Measurements from ENCODE around the gene NDUFA7.
"Not testable (repeated sequence)": the region's sequence is repeated elsewhere in the genome, so short reads cannot be mapped to it uniquely, and the experiment has no call there.

The NDUFA7 gene

DNA sequence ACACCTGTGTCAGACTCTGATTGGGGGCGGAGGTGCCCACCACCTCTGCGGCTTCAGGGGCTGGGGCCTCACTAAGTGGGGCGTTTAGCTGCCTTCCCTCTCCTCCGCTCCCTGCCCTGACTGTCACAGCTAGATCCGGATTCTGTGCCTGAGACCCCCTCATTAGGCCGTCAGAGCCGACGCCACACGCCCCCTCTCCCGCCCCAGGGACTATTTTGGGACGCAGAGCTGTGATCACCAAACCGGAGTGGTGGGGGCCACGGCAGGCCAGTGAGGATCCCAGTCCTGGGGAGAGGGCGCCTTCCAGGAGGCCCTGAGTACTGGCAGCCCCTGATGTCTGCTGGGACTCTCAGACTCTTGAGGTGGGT is 21.1 kb upstream of the NDUFA7 start:
- DNase-seq (ENCODE audit: low read depth), result no peak

GRCh38 chr19:8341504-8341903 is 20.3 kb upstream of the NDUFA7 start:
- DNase-seq (ENCODE audit: low read depth), result not testable (repeated sequence)

DNA sequence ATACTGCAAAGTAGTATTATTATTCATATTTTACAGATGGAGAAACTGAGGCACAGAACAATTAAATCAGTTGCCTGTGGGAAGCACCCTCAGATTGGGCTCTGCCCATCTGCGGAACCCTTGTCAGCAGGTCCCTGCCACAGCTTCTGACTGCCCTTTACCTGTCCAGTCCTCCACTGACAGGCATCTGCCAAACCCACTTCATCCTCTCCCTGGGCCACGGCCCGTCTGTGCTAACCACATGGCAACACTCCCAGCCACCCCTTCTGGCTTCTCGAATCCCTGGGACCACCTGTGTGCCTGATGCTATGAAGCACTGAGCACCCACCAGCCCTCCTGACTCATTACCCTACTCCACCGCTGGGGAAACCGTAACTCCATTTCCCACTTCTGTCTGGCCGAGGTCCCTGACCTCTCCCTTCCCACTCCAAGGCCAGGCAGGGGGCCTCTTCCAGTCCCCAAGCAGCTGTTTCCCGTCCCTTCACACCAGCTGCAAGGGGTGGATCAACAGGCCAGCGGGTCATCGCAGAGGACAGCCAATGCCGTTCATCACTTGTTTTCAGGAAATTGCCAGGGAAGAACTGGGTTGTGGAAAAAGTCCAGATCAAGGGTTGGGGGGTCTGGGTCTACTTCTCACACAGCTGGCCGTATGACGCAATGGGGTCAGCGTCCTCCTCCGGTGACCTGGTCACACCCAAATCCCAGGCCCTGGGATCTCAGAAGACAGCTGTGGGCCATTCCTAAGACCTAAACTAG is 19.3 kb upstream of the NDUFA7 start:
- DNase-seq (ENCODE audit: low read depth), result no peak

- no peak for DNase-seq (ENCODE audit: low read depth)
Measured at GRCh38 chr19:8338835-8339234, 17.7 kb upstream of the NDUFA7 start.

DNA sequence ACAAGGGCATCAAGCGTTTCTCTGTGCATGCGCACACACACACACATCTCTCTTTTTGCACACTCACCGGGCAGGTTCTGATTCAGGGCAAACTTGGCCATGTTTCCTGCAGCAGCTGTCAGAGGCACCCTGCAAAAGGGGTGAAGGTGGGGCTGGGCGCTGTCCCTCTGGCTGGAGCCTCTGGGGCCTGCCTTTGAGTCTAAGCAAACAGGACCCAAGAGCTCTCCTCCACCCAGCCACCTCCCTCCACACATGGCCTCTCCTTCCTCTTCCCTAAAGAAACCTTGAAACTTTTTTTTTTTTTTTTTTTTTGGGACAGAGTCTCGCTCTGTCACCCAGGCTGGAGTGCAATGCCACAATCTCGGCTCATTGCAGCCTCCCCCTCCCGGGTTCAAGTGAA is 16.6 kb upstream of the NDUFA7 start:
- no peak for DNase-seq (ENCODE audit: low read depth)

GRCh38 chr19:8336660-8337059 is 15.5 kb upstream of the NDUFA7 start:
- DNase-seq (ENCODE audit: low read depth), result no peak

DNA sequence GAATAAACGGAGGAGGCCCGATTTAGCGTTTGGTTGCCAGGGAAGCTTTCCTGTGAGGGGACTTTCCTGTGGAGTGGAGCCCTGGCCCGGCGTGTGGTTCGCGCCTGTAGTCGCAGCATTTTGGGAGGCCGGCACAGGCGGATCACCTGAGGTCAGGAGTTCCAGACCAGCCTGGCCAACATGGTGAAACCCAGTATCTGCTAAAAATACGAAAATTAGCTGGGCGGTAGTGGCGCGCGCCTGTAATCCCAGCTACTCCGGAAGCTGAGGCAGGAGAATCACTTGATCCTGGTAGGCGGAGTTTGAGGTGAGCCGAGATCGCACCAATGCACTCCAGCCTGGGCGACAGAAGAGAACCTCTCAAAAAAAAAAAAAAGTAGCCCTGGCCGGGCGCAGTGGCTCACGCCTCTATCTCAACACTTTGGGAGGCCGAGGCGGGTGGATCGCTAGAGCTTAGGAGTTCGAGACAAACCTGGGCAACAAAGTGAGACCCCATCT is 14.9 kb upstream of the NDUFA7 start:
- no peak for DNase-seq (ENCODE audit: low read depth)

DNA sequence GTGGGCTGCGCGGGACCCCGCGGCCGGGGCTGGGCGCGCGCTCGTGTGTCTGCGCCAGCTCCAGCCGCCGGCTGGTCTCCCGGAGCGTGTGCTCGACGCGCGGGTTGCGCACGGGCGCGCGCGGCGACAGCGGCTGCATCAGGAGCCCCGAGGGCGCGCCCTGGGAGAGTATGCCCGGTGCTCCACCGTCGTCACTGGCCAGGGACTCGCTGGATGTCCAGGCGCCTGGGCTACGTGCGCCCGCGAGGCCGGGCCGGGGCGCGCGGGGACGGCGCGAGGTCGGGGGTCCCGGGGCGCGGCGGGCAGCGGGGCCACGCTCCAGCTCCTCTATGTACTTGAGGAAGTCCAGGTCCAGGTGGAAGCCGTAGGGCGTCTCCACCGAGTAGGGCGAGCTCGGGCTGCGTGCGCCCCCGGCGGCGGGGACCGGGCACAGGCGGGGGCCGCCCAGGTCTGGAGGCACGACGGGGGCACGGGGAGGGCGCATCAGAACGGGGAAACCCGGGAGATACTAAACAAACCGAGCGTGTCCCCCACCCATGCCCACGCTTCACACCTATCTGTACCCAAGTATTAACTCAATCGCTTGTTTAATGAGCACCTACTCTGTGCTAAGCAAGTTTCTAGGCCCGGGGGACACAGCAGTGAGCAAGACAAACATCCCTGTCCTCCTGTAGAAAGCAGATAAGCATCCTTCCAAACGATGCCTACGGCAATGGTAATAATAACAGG is 14.3 kb upstream of the NDUFA7 start:
- DNase-seq (ENCODE audit: low read depth), result no peak

- DNase-seq (ENCODE audit: low read depth), result peak; percentile 72
Measured at GRCh38 chr19:8334458-8335342, 13.5 kb upstream of the NDUFA7 start.

GRCh38 chr19:8333767-8334457 is 12.7 kb upstream of the NDUFA7 start:
- DNase-seq (ENCODE audit: low read depth), result no peak

DNA sequence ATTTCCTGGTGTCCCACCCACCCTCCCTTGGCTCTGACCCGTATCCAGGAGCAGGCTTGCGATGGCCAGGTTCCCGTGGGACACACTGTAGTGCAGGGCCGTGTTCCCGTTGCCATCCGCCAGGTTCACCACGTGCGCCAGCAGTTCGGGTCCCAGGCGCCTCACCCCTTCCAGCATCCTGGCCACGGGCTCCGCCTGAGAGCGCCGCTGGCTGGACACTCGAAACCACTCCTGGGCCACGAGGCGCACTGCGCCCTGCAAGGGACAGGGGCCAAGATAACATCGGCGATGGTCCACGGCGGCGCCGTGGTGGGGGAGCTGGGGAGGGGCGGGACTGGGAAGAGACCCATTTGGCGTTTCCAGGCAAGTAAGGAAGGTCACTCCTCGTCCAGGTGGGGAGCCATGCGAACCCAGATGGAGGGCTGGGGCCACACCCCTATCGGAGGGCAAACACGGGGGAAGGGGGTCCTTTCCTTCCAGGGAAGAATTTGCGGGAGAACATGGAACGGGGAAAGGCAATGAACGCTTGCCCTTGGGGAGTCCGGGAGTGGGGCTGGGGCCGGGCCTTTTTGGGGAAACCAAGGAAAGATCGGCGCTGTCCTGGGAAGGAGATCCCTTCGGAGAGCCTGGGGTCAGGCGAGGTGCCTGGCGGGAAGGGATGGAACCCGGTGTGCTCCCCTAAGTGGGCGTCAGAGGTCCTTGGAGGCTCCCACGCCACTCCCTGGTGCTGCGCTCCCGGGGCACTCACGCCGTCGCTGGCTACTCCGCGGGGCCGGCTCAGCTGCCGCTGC is 12.0 kb upstream of the NDUFA7 start:
- no peak for DNase-seq (ENCODE audit: low read depth)

DNA sequence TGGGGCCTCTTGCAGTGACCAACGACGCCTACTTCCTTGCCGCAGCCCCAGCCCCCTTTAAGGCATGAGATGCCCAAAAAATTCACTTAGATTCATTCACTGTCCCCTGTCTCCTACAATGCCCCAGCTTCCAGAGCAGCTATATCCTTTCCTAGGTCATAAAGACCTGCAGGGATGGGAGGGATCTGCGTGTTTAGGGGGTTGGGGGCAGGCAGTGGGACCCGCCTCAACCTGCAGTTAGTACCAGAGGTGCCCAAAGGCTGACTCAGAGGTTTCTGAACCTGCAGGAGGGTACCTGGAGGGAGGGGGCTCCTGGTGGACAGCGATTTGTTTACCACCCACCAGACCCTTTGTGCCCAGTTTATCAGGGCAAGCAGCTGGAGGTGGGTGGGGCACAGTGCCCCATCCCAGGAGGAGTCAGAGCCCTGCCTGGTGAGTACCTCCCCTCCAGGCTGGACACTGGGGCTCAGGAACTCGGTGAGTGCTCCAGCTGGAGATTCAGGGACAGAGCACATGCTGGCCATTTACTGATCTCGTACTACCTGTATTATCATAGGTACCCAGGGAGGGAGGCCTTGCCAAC is 10.2 kb upstream of the NDUFA7 start:
- no peak for DNase-seq (ENCODE audit: low read depth)

GRCh38 chr19:8329996-8330395 is 8.8 kb upstream of the NDUFA7 start:
- no peak for DNase-seq (ENCODE audit: low read depth)

DNA sequence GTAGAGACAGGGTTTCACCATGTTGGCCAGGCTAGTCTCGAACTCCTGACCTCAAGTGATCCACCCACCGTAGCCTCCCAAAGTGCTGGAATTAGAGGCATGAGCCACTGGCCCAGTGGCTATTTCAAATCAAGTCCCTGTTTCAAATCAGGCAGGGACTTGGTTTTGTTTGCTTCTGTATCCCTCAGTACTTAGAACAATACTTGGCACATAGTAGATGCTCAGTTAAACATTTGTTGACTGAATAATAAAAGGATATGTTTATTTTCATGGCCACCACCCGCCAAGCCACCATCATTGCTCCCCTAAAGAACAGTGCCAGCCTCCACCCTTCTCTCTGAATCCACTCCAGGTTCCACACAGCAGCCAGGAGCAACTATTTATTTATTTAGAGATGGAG is 4.3 kb upstream of the NDUFA7 start:
- DNase-seq (ENCODE audit: low read depth), result no peak

GRCh38 chr19:8324186-8325050 is 3.2 kb upstream of the NDUFA7 start:
- no peak for DNase-seq (ENCODE audit: low read depth)

GRCh38 chr19:8323781-8324185 is 2.6 kb upstream of the NDUFA7 start:
- no peak for DNase-seq (ENCODE audit: low read depth)

GRCh38 chr19:8322638-8322997 is 1.4 kb upstream of the NDUFA7 start:
- DNase-seq (ENCODE audit: low read depth), result no peak

GRCh38 chr19:8321986-8322637 is 937 bp upstream of the NDUFA7 start:
- DNase-seq (ENCODE audit: low read depth), result no peak

GRCh38 chr19:8320564-8321066 is 560 bp downstream of the NDUFA7 start:
- no peak for DNase-seq (ENCODE audit: low read depth)
